CD4-positive, alpha-beta memory T cell (primary cell): ENCODE results near the gene SH3GL2. TPM values are rescaled to one million over a fixed set of nuclear protein-coding genes. Genes with fewer than 3 reads are reported as not detected.
"Not testable (repeated sequence)": the region's sequence is repeated elsewhere in the genome, so short reads cannot be mapped to it uniquely, and the experiment has no call there.

Experiments used
- CTCF ChIA-PET: fragments of 350-600 bp; sonication (Branson Sonifier 250); formaldehyde crosslinking; loops from one replicate; lab custom pipeline; 2021; ENCODE audit warnings: inconsistent platforms; ENCODE audit not compliant: partially characterized antibody; lab: Charles Lee
- POLR2A ChIA-PET: fragments of 350-600 bp; sonication (Branson Sonifier 250); formaldehyde crosslinking; loops from one replicate; lab custom pipeline; 2021; ENCODE audit not compliant: partially characterized antibody; lab: Charles Lee
- DNase-seq, 5 donors: peaks; one replicate each; pipeline versions ENCODE4 v3.0.0 to v3.0.0-alpha.2; 2020 to 2022; ENCODE audit warnings: mixed read lengths in 1 of 5
- H3K27ac ChIP-seq: one replicate; pipeline ENCODE4 v1.7.0; 2013; ENCODE audit warnings: low read depth, low read length
- H3K27me3 ChIP-seq: 2 replicates; pipeline ENCODE4 v1.7.0; 2013; ENCODE audit warnings: mild to moderate bottlenecking, low read length, moderate library complexity; ENCODE audit not compliant: insufficient read depth
- H3K36me3 ChIP-seq: 2 replicates; pipeline ENCODE4 v1.7.0; 2013; ENCODE audit warnings: mild to moderate bottlenecking, low read length, moderate library complexity; ENCODE audit not compliant: insufficient read depth
- H3K4me1 ChIP-seq: 2 replicates; pipeline ENCODE4 v1.7.0; 2013; ENCODE audit warnings: mild to moderate bottlenecking, low read length, moderate library complexity; ENCODE audit not compliant: insufficient read depth
- H3K4me3 ChIP-seq, 2 donors: one replicate each; pipeline ENCODE4 v1.7.0; 2013; ENCODE audit warnings: low read length in 2 of 2, mild to moderate bottlenecking in 1 of 2
- H3K9me3 ChIP-seq, 2 donors: one replicate each; pipeline ENCODE4 v1.7.0; 2013; ENCODE audit warnings: low read length in 2 of 2, control low read depth in 1 of 2; ENCODE audit not compliant: control insufficient read depth in 1 of 2
- H3K27ac Mint-ChIP-seq, 7 donors: one replicate each; pipeline ENCODE4 v1.8.0; 2020 to 2021; ENCODE audit warnings: mixed read lengths in 7 of 7, mild to moderate bottlenecking in 6 of 7, inconsistent platforms in 3 of 7, moderate library complexity in 3 of 7
- H3K27me3 Mint-ChIP-seq, 2 donors: one replicate each; pipeline ENCODE4 v1.8.0; 2020 to 2021; ENCODE audit warnings: mixed read lengths in 2 of 2
- H3K36me3 Mint-ChIP-seq, 2 donors: one replicate each; pipeline ENCODE4 v1.8.0; 2020 to 2021; ENCODE audit warnings: mixed read lengths in 2 of 2, inconsistent platforms in 1 of 2, mild to moderate bottlenecking in 1 of 2
- H3K4me1 Mint-ChIP-seq, 4 donors: one replicate each; pipeline ENCODE4 v1.8.0; 2020 to 2021; ENCODE audit warnings: mixed read lengths in 4 of 4, mild to moderate bottlenecking in 1 of 4
- H3K4me3 Mint-ChIP-seq, 8 donors: one replicate each; pipeline ENCODE4 v1.8.0; 2020 to 2021; ENCODE audit warnings: mixed read lengths in 8 of 8, mild to moderate bottlenecking in 7 of 8, moderate library complexity in 6 of 8, inconsistent platforms in 3 of 8
- H3K9me3 Mint-ChIP-seq, 8 donors: one replicate each; pipeline ENCODE4 v1.8.0; 2020 to 2021; ENCODE audit warnings: mixed read lengths in 8 of 8, mild to moderate bottlenecking in 5 of 8, inconsistent platforms in 3 of 8, moderate library complexity in 1 of 8
- intact Hi-C: fragments of 100-400 bp; cut with micrococcal nuclease; formaldehyde crosslinking; loops from one replicate; pipeline ENCODE4 v1.15.1; 2023
- polyA plus RNA-seq, 2 donors: library from polyadenylated mRNA; unstranded; fragments of 300-500 nt; fragmentation: Illumina TruSeq; gene quantifications; one replicate each; pipeline ENCODE4 v1.2.3, GENCODE V29; 2021
- total RNA-seq, 2 experiments: library from RNA; stranded (reverse); gene quantifications; one replicate each; pipeline ENCODE4 v1.2.3, GENCODE V29; 2021

SH3GL2 gene
- total and polyA plus RNA-seq, 4 experiments from 2014 or later = not detected

GRCh38 chr9:17764306-17764705 is 185.4 kb downstream of the SH3GL2 start:
- POLR2A ChIA-PET = no interaction called here
- Histone ChIP-seq H3K27me3 (no peaks in the 10 kb centered on the region), H3K4me1 (no peaks in the 10 kb centered on the region), H3K9me3 (no peaks in the 10 kb centered on the region), H3K36me3 (no peaks in the 10 kb centered on the region), H3K4me3 (no peak overlapping the region), H3K27ac (no peak overlapping the region)
- Mint-ChIP-seq H3K27ac (no peak overlapping the region), H3K9me3 (peaks cover 0 to 6% (median 1%) of the 10 kb centered on the region in 8 donors), H3K27me3 (no peaks in the 10 kb centered on the region), H3K4me1 (no peaks in the 10 kb centered on the region), H3K36me3 (no peaks in the 10 kb centered on the region), H3K4me3 (no peak overlapping the region)
- DNase-seq = no peak
- intact Hi-C loops = no loop called here
- CTCF ChIA-PET = no interaction called here

DNA sequence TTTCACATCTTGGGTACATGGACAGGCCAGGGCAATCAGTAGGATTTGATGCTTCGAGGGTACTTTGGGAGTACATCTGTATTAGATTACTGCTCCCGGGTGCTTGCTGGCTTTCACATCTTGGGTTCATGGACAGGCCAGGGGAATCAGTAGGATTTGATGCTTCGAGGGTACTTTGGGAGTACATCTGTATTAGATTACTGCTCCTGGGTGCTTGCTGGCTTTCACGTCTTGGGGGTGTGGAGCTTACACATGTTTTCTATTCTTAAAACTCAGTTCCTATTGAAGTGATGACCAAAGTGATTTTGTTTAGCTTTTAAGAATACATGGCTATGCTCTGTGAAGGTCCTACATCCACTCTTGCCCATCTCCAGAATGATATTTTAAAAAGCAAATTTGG is 186.3 kb downstream of the SH3GL2 start:
- H3K27ac Mint-ChIP-seq, H3K9me3 Mint-ChIP-seq, H3K27me3 ChIP-seq, H3K36me3 ChIP-seq, H3K4me1 ChIP-seq, H3K9me3 ChIP-seq, POLR2A ChIA-PET, CTCF ChIA-PET, H3K27ac ChIP-seq, H3K4me3 Mint-ChIP-seq, H3K4me3 ChIP-seq, intact Hi-C loops, H3K4me1 Mint-ChIP-seq, H3K27me3 Mint-ChIP-seq, DNase-seq, H3K36me3 Mint-ChIP-seq: not testable (repeated sequence)

DNA sequence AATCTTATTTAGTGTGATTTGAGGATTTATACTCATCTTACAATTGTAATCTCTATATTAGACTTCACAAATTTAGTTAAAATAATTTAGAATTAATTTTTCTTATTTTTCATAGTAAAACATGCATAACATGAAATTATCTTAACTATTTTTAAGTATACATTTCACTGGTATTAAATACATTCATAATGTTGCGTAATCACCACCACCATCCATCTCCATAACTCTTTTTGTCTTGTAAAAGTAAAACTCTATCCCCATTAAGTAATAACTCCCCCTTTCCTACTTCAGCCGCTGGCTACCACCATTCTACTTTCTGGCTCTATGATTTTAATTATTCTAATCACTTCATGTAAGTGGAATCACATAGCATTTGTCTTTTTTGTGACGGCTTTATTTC is 193.4 kb downstream of the SH3GL2 start:
- DNase-seq = no peak
- ChIA-PET POLR2A (no interaction called here), CTCF (no interaction called here)
- H3K36me3 Mint-ChIP-seq = no peaks in the 10 kb centered on the region
- intact Hi-C loops = no loop called here
- Histone ChIP-seq H3K27ac (no peak overlapping the region), H3K4me1 (no peaks in the 10 kb centered on the region), H3K36me3 (no peaks in the 10 kb centered on the region), H3K4me3 (no peak overlapping the region), H3K9me3 (no peaks in the 10 kb centered on the region), H3K27me3 (no peaks in the 10 kb centered on the region)
- H3K9me3 Mint-ChIP-seq = peaks cover 0 to 2% (median 0%) of the 10 kb centered on the region in 8 donors
- H3K27ac Mint-ChIP-seq = no peak overlapping the region
- no peaks in the 10 kb centered on the region for H3K27me3 Mint-ChIP-seq
- no peaks in the 10 kb centered on the region for H3K4me1 Mint-ChIP-seq
- H3K4me3 Mint-ChIP-seq = no peak overlapping the region

- peaks cover 0 to 12% (median 4%) of the 10 kb centered on the region in 8 donors for H3K9me3 Mint-ChIP-seq
- Histone ChIP-seq H3K4me3 (no peak overlapping the region), H3K27ac (no peak overlapping the region), H3K4me1 (no peaks in the 10 kb centered on the region), H3K36me3 (no peaks in the 10 kb centered on the region), H3K27me3 (no peaks in the 10 kb centered on the region), H3K9me3 (no peaks in the 10 kb centered on the region)
- H3K4me1 Mint-ChIP-seq = no peaks in the 10 kb centered on the region
- no peak overlapping the region for H3K27ac Mint-ChIP-seq
- ChIA-PET CTCF (no interaction called here), POLR2A (no interaction called here)
- no peak overlapping the region for H3K4me3 Mint-ChIP-seq
- H3K36me3 Mint-ChIP-seq = no peaks in the 10 kb centered on the region
- H3K27me3 Mint-ChIP-seq = no peaks in the 10 kb centered on the region
- no peak for DNase-seq
- intact Hi-C loops = no loop called here
These were observed 196.8 kb downstream of the SH3GL2 start for GRCh38 chr9:17775656-17776055.

DNA sequence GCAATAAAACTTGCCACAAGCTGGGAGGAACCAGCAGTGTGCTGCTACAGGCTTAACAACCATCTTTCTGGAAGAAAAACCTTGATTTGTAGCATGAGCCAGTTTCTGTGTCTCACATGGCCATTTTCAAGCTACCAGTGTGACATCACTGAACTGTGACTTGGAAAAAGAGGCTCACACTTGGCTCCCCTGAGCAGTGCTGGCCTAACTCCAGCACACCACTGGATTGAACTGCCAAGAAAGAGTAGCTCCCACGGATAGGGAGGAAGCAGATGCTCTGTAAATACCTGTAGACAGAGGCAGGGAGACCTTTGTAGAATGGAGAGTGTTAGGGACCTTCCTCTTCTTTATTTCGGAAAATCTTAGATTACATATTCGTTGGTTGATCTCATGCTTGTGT is 197.9 kb downstream of the SH3GL2 start:
- Mint-ChIP-seq H3K9me3 (peaks cover 0 to 12% (median 5%) of the 10 kb centered on the region in 8 donors), H3K4me1 (no peaks in the 10 kb centered on the region), H3K27me3 (no peaks in the 10 kb centered on the region), H3K4me3 (no peak overlapping the region), H3K27ac (no peak overlapping the region), H3K36me3 (no peaks in the 10 kb centered on the region)
- no peak for DNase-seq
- no peaks in the 10 kb centered on the region for H3K4me1 ChIP-seq
- no peak overlapping the region for H3K4me3 ChIP-seq
- POLR2A ChIA-PET = no interaction called here
- H3K36me3 ChIP-seq = no peaks in the 10 kb centered on the region
- CTCF ChIA-PET = no interaction called here
- intact Hi-C loops = no loop called here
- no peaks in the 10 kb centered on the region for H3K9me3 ChIP-seq
- no peak overlapping the region for H3K27ac ChIP-seq
- no peaks in the 10 kb centered on the region for H3K27me3 ChIP-seq

DNA sequence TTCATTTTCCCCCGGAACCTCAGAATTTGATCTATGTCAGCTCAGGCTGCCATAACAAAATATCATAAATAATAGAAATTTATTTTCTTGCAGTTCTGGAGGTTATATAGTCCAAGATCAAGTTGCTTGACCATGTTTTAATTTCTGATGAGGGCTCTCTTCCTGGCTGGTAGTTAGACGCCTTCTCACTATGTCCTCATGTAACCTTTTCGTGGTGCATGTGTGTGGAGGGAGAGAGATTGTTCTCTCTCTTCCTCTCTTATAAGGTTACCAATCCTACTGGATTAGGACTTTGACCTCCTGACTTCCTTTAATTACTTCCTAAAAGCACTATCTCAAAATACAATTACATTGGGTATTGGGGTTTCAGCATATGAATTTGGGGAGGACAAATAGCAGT is 198.6 kb downstream of the SH3GL2 start:
- no peaks in the 10 kb centered on the region for H3K36me3 Mint-ChIP-seq
- H3K27me3 Mint-ChIP-seq = no peaks in the 10 kb centered on the region
- Histone ChIP-seq H3K36me3 (no peaks in the 10 kb centered on the region), H3K9me3 (no peaks in the 10 kb centered on the region), H3K4me1 (no peaks in the 10 kb centered on the region), H3K27me3 (no peaks in the 10 kb centered on the region), H3K4me3 (no peak overlapping the region), H3K27ac (no peak overlapping the region)
- ChIA-PET CTCF (no interaction called here), POLR2A (no interaction called here)
- no peak overlapping the region for H3K4me3 Mint-ChIP-seq
- intact Hi-C loops = no loop called here
- DNase-seq = no peak
- H3K4me1 Mint-ChIP-seq = no peaks in the 10 kb centered on the region
- H3K9me3 Mint-ChIP-seq = peaks cover 0 to 12% (median 5%) of the 10 kb centered on the region in 8 donors
- H3K27ac Mint-ChIP-seq = no peak overlapping the region

DNA sequence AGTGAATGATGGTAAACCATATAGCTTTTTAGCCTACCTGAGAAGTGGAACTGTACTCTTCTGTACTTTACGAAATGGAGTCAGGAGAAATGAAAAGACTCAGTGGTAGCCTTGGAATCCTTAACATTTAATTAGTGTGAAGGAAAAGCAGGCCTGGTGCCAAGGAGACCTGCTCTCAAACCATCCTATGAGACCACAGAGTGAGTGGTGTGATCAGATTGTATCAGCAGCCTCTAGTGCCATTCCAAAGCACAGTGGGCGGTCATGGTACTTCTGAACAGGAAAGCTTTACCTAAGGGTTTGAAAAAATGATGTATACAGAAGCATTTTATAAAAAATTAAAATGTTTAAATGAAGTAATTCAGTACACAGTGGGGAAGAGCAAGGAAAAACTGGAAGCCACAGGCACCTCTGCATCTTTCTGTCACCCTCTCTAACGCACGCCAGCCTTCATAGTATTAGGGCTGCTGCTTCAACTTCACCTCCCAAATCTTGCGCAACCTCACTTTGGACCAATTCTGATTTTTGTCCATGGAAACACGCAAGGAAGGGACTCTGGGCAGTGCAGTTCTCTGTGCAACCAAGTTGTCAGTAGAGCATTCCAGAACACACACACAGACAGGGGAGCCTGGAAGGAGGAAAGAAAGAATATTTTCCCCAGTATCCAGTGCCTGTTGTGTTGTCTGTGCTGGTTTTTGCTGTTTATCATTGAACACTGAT is 203.7 kb downstream of the SH3GL2 start:
- Histone ChIP-seq H3K4me1 (no peaks in the 10 kb centered on the region), H3K27me3 (no peaks in the 10 kb centered on the region), H3K4me3 (no peak overlapping the region), H3K9me3 (no peaks in the 10 kb centered on the region), H3K27ac (no peak overlapping the region), H3K36me3 (no peaks in the 10 kb centered on the region)
- intact Hi-C loops = no loop called here
- ChIA-PET CTCF (no interaction called here), POLR2A (no interaction called here)
- H3K27ac Mint-ChIP-seq = no peak overlapping the region
- H3K36me3 Mint-ChIP-seq = no peaks in the 10 kb centered on the region
- peaks cover 0 to 11% (median 4%) of the 10 kb centered on the region in 8 donors for H3K9me3 Mint-ChIP-seq
- H3K4me1 Mint-ChIP-seq = no peaks in the 10 kb centered on the region
- no peaks in the 10 kb centered on the region for H3K27me3 Mint-ChIP-seq
- no peak overlapping the region for H3K4me3 Mint-ChIP-seq
- DNase-seq = no peak
